ENCODE results near the gene NENF.

NENF gene

GRCh38 chr1:212482006-212482636 lies 49.4 kb downstream of the NENF start:
- DNase-seq (ENCODE audit: low read depth): peak; percentile 17

DNA sequence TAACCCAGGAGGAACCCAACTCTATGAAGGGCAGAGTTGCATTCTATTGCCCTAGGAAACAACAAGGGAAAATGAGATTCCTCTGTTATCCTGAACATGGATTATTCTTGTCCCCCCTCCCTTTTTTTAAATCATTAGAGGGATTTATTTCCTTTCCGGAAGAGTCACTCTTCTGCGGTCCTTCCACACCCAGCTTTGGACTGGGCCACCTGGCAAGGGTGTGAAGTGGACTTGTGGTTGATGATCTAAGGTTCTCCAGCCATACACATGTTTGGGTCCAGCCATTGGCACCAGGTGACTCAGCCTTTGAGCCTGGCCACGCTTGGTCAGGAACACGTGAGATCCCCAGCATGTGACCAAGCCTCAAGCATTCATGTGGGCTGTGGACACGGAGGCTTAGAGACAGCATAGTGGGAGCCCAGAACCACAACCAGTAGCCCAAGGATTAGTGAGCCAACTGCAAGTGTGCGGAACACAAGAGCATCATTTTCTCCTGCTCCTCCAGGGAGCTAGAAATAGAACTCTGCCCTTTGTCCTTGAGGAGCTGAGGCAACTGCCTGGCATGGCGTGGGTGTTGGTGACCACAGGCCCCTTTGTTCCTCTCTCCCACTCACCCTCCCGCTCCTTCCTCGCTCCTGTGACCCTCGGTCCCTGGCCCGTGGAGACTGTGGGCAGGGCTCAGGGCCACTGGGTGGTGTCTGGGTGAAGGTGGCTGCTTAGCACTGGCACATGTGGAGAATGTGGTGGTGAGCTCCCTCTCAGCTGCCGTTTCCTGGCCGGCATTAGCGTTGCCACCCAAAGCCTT lies 50.1 kb downstream of the NENF start:
- peak; percentile 66 for DNase-seq (ENCODE audit: low read depth)

GRCh38 chr1:212484701-212485570 lies 52.2 kb downstream of the NENF start:
- DNase-seq (ENCODE audit: low read depth): peak; percentile 96

GRCh38 chr1:212485571-212485912 lies 52.8 kb downstream of the NENF start:
- no peak for DNase-seq (ENCODE audit: low read depth)

DNA sequence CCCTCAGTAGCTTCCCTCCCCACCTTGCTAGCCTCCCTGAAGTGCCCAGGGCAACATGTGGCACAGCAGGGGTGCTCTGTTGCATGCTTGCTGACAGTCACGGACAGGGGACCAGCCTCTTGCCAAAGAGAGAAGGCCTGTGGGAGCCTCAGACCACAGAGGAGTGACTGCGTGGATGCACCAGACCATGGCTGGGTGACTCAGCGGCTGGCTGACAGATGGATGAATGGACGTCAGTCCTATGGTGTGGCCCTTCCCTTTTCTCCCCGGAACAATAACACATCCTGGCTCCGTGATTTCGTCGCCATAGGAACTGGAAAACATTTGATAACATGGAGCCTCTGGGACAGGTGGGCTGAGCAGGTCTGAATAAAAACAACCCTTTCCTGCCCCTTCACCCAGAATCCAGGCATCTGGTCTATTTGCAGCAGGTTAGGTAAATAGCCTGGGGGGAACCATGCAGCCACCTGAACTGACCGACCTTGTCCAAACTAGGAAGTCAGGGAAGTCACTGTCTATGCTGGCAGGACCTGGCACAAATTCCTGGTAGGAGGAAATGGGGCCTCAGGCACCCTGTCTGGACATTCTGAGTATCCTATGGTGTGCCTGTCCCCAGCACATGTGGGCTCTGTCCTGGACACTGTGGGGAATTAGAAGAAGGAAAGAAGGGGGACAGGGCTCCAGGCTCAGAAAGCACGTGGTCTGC lies 53.3 kb downstream of the NENF start:
- DNase-seq (ENCODE audit: low read depth): peak; percentile 96

DNA sequence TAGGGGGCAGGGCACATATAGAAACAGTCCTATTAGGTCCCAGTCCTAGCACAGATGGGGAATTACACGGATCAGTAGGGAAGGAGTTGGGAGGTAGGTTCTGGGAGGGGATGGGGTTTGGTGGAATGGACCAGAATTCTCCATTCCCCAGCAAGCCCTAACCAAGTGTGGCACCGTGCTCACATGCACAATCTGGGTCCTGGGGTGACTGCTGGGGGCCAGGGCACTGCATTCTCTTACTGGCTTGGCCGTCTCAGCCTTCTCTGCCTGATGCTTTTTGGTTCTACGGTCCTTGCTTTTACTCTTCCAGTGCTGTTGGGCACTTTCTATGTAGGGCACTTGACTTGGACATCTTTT lies 53.9 kb downstream of the NENF start:
- no peak for DNase-seq (ENCODE audit: low read depth)

DNA sequence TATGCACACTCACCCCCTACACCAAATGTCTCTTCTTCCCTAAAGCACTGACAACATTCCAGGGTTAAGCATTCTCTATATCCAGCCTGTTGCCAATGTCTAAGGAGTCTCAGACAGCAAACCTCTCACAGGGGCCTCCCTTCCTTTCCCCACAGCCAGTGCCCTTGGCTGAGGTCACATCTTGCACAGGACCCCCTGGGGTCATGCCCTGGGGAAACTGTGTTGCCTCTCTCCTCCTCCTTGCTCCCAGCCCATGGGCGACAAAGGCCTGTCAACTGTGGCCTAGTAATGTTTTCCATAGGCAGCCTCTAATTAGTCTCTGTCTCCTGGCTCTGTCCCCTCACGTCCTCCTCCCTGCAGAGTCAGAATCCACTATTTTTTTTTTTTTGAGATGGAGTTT lies 54.6 kb downstream of the NENF start:
- no peak for DNase-seq (ENCODE audit: low read depth)

- DNase-seq (ENCODE audit: low read depth): no peak
These were observed 55.2 kb downstream of the NENF start for GRCh38 chr1:212487774-212488435.

DNA sequence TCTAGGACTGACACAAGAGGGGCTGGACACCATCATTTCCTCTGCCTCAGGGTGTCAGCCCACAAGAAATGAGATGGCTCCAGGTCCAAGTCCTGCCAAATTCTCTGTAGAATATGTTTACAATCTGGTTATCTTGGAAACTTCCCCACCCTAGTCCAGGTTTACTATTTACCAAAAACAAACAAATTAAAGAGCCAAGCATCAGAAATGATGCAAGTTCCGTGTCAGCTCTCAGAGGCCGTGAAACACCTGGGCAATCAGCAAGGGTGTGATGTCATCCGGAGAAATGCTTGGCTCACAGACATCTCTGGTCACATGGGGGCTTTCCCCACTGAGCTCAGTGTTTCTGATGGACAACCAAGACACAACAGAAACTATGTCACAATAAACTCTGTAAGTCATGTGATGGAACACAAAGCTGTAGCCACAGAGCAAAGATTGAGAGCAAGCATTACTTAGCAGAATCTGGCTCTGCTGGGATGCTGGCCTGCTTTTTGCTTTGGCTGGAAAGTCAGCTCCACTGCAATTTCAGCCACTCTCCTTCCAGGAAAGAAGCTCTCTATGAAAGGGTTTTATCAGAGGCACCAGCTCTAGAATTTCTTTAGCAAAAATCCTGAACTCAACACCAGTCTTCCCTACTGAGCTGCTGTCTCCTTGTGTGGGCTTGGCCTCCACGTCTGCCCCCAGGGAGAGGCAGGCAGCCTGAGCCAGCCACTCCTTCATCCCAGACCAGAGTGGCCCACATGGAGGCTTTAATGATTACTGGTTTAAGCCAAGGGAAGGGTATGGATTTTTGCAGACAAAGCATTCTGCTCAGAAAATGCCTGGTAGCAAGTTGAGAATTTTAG lies 55.9 kb downstream of the NENF start:
- peak; percentile 31 for DNase-seq (ENCODE audit: low read depth)

DNA sequence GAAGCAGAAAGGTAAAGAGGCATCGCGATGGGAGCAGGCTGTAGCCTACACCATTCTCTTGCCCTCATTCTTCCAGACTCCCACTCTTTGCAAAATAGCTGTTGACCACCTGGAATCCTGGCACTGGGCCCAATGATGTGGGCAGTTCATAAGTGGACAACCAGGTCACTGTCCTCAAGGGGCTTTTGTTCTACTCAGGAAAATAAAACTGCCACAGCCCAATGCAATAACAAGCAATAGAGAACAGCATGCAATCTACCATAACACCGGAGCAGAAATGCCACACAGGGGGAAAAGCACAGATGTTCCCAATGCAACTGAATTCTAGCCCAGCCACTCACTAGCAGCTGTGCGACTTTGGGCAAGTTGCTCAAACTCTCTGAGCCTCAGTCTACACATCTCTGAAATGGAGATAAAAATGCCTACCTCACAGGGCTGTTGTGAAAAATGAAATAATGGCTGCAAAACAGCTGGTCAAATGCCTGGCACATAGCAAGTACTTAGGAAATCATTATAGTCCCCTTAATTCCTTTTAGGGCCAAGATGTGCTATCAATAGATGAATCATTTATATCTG lies 56.7 kb downstream of the NENF start:
- no peak for DNase-seq (ENCODE audit: low read depth)

DNA sequence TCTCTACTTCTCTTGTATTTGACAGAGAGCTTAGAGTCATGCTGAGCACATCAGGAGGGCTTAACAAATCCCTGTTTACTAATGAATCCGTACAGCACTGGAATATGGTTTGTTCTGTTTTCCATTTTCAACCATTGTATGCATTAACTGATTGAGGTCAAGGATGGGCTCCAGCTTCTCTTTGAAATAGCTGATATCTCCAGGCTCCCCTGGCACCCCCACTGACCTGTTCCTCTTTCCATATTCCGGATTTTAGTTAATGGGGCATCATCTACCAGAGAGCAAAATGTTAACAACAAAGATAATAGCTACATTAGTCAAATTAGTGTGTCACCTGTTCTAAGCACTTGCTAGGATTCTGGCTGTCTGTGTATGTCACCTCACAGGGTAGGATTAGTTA lies 57.6 kb downstream of the NENF start:
- DNase-seq (ENCODE audit: low read depth): no peak

DNA sequence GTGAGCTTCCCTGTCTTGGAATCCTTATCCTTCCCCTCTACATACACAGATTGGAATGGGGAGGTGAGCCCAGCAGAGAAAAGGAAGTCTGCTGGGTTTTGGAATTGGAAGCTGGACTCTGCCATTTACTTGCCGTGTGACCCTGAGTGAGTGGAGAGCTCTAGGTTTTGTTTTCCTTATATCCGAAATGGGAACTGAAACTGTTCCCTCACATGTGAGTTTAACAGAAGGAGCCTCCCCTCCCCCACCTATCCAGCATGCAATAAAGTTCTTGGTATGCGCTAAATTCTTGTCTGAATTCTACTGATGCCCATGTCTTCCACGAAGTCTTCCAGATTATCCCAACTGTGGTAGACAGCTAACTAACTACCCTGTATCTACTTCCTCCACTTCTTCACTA lies 58.7 kb downstream of the NENF start:
- no peak for DNase-seq (ENCODE audit: low read depth)

Measured in ELR (cell line).